ENCODE results near the gene ZG16B.

The ZG16B gene

DNA sequence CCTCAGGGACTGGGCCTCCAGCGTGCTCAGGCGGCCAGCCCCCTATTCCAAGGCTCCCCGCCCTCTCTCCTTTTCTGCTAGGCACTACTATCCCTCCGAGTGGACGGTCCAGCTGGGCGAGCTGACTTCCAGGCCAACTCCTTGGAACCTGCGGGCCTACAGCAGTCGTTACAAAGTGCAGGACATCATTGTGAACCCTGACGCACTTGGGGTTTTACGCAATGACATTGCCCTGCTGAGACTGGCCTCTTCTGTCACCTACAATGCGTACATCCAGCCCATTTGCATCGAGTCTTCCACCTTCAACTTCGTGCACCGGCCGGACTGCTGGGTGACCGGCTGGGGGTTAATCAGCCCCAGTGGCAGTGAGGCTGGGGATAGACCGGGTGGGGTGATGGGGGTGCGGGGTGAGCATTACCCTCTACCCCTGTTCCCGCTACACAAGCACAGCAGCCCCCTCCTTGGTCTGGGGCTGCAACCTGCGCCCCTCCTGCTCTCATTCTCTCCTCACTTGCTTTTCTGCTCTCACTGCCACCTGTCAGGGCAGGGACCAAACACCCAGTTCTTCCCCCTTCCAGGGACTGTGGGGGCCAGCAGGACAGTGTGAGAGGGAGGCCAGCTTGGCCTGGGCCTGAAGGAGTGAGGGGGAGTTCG, 30.8 kb upstream of the ZG16B start:
- ChIA-PET POLR2A (interaction anchor here (0.7 to 1.7 kb wide), 4 partner anchors 21 to 69 kb away, joined by 3 to 10 read pairs (median 5); partner anchors contain the start of genes ELOB and SRRM2), CTCF (interaction anchor here (0.6 kb wide), 1 partner anchor 154 kb away, joined by 3 read pairs; no protein-coding TSS in a partner anchor)
- no peak for TF ChIP-seq HDGF (IDR thresholded peaks at IDR 0.05; ENCODE audit: borderline replicate concordance)
- no peak for TF ChIP-seq FOXM1 (IDR thresholded peaks at IDR 0.05; ENCODE audit: borderline replicate concordance)
- no peak for TF ChIP-seq FOXK2 (IDR thresholded peaks at IDR 0.05)
- no peak for TF ChIP-seq ELF4 (IDR thresholded peaks at IDR 0.05)
- no peak for TF ChIP-seq CTBP1 (IDR thresholded peaks at IDR 0.05; ENCODE audit: borderline replicate concordance)
- no peak for TF ChIP-seq LEF1 (IDR thresholded peaks at IDR 0.05; ENCODE audit: borderline replicate concordance)
- TF ChIP-seq SUZ12 (IDR thresholded peaks at IDR 0.05): no peak
- TF ChIP-seq SP1 (IDR thresholded peaks at IDR 0.05): no peak
- TF ChIP-seq ZNF384 (IDR thresholded peaks at IDR 0.05): no peak
- TF ChIP-seq L3MBTL2 (conservative IDR thresholded peaks at IDR 0.05): no peak
- DNase-seq (ENCODE audit: extremely low spot score): no peak

GRCh38 chr16:2799859-2800226, 30.3 kb upstream of the ZG16B start:
- TF ChIP-seq PKNOX1 (IDR thresholded peaks at IDR 0.05): peak; percentile 50
- TF ChIP-seq BHLHE40 (IDR thresholded peaks at IDR 0.05; ENCODE audit: borderline replicate concordance): no peak
- ChIA-PET CTCF (interaction anchor here (0.6 kb wide), 1 partner anchor 154 kb away, joined by 3 read pairs; no protein-coding TSS in a partner anchor), POLR2A (interaction anchor here (0.7 to 1.7 kb wide), 2 partner anchors 22 to 68 kb away, joined by 3 to 10 read pairs; partner anchors contain the start of gene ELOB)

DNA sequence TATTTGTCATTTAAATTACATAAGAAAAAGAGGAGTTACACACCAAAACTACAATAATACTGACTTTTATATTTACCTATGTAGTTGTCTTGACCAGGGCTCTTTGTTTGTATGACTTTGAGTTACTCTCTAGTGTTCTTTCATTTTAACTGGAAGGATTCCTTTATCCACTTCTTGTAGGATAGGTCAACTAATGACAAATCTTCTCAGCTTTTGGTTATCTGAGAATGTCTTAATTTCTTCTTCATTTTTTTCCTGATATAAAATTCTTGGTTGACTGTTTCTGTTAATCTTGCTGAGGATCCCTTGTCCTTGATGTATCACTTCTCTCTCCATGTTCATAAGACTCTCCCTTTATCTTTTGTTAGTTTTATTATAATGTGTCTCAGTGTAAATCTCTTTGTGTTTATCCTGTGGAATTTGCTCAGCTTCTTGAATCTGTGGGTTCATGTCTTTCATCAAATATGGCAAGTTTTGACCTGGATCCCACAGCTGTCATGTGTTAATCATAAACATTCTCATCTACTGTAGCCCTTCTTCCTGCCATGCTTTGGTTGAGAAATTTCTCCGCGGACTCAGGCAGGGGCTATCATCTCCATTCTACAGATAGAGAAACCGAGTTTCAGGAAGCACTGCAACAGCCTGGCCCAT, 26.4 kb upstream of the ZG16B start:
- TF ChIP-seq LEF1 (IDR thresholded peaks at IDR 0.05; ENCODE audit: borderline replicate concordance): no peak
- no peak for TF ChIP-seq SUZ12 (IDR thresholded peaks at IDR 0.05)
- TF ChIP-seq FOXM1 (IDR thresholded peaks at IDR 0.05; ENCODE audit: borderline replicate concordance): no peak
- TF ChIP-seq SP1 (IDR thresholded peaks at IDR 0.05): no peak
- no peak for TF ChIP-seq HDGF (IDR thresholded peaks at IDR 0.05; ENCODE audit: borderline replicate concordance)

More at GRCh38 chr16:2799859-2800226, 30.3 kb upstream of the ZG16B start:
- no peak for DNase-seq (ENCODE audit: extremely low spot score)

GRCh38 chr16:2804728-2805127, 25.4 kb upstream of the ZG16B start:
- CTCF ChIA-PET: no interaction called here
- POLR2A ChIA-PET: no interaction called here
- no peak for DNase-seq (ENCODE audit: extremely low spot score)
- TF ChIP-seq FOXM1 (IDR thresholded peaks at IDR 0.05; ENCODE audit: borderline replicate concordance): no peak
- no peak for TF ChIP-seq SUZ12 (IDR thresholded peaks at IDR 0.05)
- TF ChIP-seq LEF1 (IDR thresholded peaks at IDR 0.05; ENCODE audit: borderline replicate concordance): no peak
- no peak for TF ChIP-seq ZNF384 (IDR thresholded peaks at IDR 0.05)

More for the DNA sequence above, 26.4 kb upstream of the ZG16B start:
- DNase-seq (ENCODE audit: extremely low spot score): no peak
- ChIA-PET CTCF (no interaction called here), POLR2A (no interaction called here)

- no peak for DNase-seq (ENCODE audit: extremely low spot score)
- TF ChIP-seq CTBP1 (IDR thresholded peaks at IDR 0.05; ENCODE audit: borderline replicate concordance) (no peak), L3MBTL2 (conservative IDR thresholded peaks at IDR 0.05) (no peak), LEF1 (IDR thresholded peaks at IDR 0.05; ENCODE audit: borderline replicate concordance) (no peak), HDGF (IDR thresholded peaks at IDR 0.05; ENCODE audit: borderline replicate concordance) (no peak), ELF4 (IDR thresholded peaks at IDR 0.05) (no peak)
- CTCF ChIA-PET: no interaction called here
- POLR2A ChIA-PET: no interaction called here
Measured at GRCh38 chr16:2806286-2806685, 23.8 kb upstream of the ZG16B start.

GRCh38 chr16:2808181-2808580, 21.9 kb upstream of the ZG16B start:
- TF ChIP-seq L3MBTL2 (conservative IDR thresholded peaks at IDR 0.05) (no peak), SP1 (IDR thresholded peaks at IDR 0.05) (no peak), LEF1 (IDR thresholded peaks at IDR 0.05; ENCODE audit: borderline replicate concordance) (no peak), FOXA1 (IDR thresholded peaks at IDR 0.05) (no peak), SUZ12 (IDR thresholded peaks at IDR 0.05) (no peak), NFRKB (IDR thresholded peaks at IDR 0.05) (no peak), ARNT (IDR thresholded peaks at IDR 0.05) (no peak), CTBP1 (IDR thresholded peaks at IDR 0.05; ENCODE audit: borderline replicate concordance) (no peak), HDGF (IDR thresholded peaks at IDR 0.05; ENCODE audit: borderline replicate concordance) (no peak), ZNF384 (IDR thresholded peaks at IDR 0.05) (no peak), BHLHE40 (IDR thresholded peaks at IDR 0.05; ENCODE audit: borderline replicate concordance) (no peak), FOXM1 (IDR thresholded peaks at IDR 0.05; ENCODE audit: borderline replicate concordance) (no peak), ELF4 (IDR thresholded peaks at IDR 0.05) (no peak), PKNOX1 (IDR thresholded peaks at IDR 0.05) (no peak), FOXK2 (IDR thresholded peaks at IDR 0.05) (no peak)
- CTCF ChIA-PET: no interaction called here
- POLR2A ChIA-PET: no interaction called here
- DNase-seq (ENCODE audit: extremely low spot score): no peak

GRCh38 chr16:2809149-2809760, 20.8 kb upstream of the ZG16B start:
- no peak for TF ChIP-seq L3MBTL2 (conservative IDR thresholded peaks at IDR 0.05)
- no peak for TF ChIP-seq LEF1 (IDR thresholded peaks at IDR 0.05; ENCODE audit: borderline replicate concordance)
- no peak for TF ChIP-seq PKNOX1 (IDR thresholded peaks at IDR 0.05)
- TF ChIP-seq FOXA1 (IDR thresholded peaks at IDR 0.05): no peak
- no peak for TF ChIP-seq CTBP1 (IDR thresholded peaks at IDR 0.05; ENCODE audit: borderline replicate concordance)
- no peak for TF ChIP-seq HDGF (IDR thresholded peaks at IDR 0.05; ENCODE audit: borderline replicate concordance)
- TF ChIP-seq FOXK2 (IDR thresholded peaks at IDR 0.05): no peak
- TF ChIP-seq TARDBP (IDR thresholded peaks at IDR 0.05): no peak
- no peak for TF ChIP-seq ARNT (IDR thresholded peaks at IDR 0.05)
- TF ChIP-seq SP1 (IDR thresholded peaks at IDR 0.05): no peak
- no peak for TF ChIP-seq FOXM1 (IDR thresholded peaks at IDR 0.05; ENCODE audit: borderline replicate concordance)
- TF ChIP-seq ZNF384 (IDR thresholded peaks at IDR 0.05): no peak
- TF ChIP-seq SUZ12 (IDR thresholded peaks at IDR 0.05): no peak
- TF ChIP-seq BHLHE40 (IDR thresholded peaks at IDR 0.05; ENCODE audit: borderline replicate concordance): no peak
- TF ChIP-seq NFRKB (IDR thresholded peaks at IDR 0.05): no peak
- ChIA-PET POLR2A (no interaction called here), CTCF (no interaction called here)
- DNase-seq (ENCODE audit: extremely low spot score): no peak

Data from HEK293T (cell line).